Tibial nerve (tissue), 4 donors: ENCODE measurements around the gene FEZF1. TPM values are rescaled to one million over a fixed set of nuclear protein-coding genes. Genes with fewer than 3 reads are reported as not detected.

ENCODE experiments used
- DNase-seq, 2 donors: peaks; one replicate each; pipeline ENCODE4 v3.0.0-alpha.2; 2019; ENCODE audit warnings: low spot score in 2 of 2
- H3K27ac ChIP-seq, 4 donors: fragments of 200-600 bp; sonication (generic) in 3 of 4; one replicate each; pipeline ENCODE4 v1.5.1; 2017 to 2019; ENCODE audit warnings: mild to moderate bottlenecking in 1 of 4
- H3K27me3 ChIP-seq, 2 donors: fragments of 200-600 bp; sonication (generic) in 1 of 2; one replicate each; pipeline versions ENCODE4 v1.5.1 to v1.6.0; 2017 to 2019
- H3K36me3 ChIP-seq, 3 donors: fragments of 200-600 bp; sonication (generic); one replicate each; pipeline ENCODE4 v1.5.1; 2018 to 2019
- H3K4me1 ChIP-seq, 4 donors: fragments of 200-600 bp; sonication (generic) in 3 of 4; one replicate each; pipeline ENCODE4 v1.5.1; 2017 to 2019
- H3K4me3 ChIP-seq, 4 donors: fragments of 200-600 bp; sonication (generic) in 3 of 4; one replicate each; pipeline ENCODE4 v1.5.1; 2017 to 2019; ENCODE audit warnings: mild to moderate bottlenecking in 1 of 4, moderate library complexity in 1 of 4
- H3K9me3 ChIP-seq, 4 donors: fragments of 200-600 bp; sonication (generic) in 3 of 4; one replicate each; pipeline ENCODE4 v1.5.1; 2017 to 2019
- CTCF ChIP-seq, 5 experiments: fragments of 200-600 bp in 3 of 5; fragments of 450-650 bp in 2 of 5; sonication (generic) in 3 of 5; IDR thresholded peaks; one replicate each; pipeline ENCODE4 v1.5.1; 2016 to 2019; ENCODE audit warnings: antibody characterized with exemption in 5 of 5, mild to moderate bottlenecking in 3 of 5, moderate library complexity in 2 of 5
- EP300 ChIP-seq, 2 donors: sonication (generic); formaldehyde crosslinking; IDR thresholded peaks; one replicate each; pipeline ENCODE4 v1.6.1; 2017; ENCODE audit warnings: antibody characterized with exemption in 2 of 2, mild to moderate bottlenecking in 1 of 2
- POLR2A ChIP-seq, 2 donors: fragments of 450-650 bp; IDR thresholded peaks; one replicate each; pipeline ENCODE4 v1.6.1; 2017; ENCODE audit warnings: antibody characterized with exemption in 2 of 2, mild to moderate bottlenecking in 2 of 2, moderate library complexity in 2 of 2
- WGBS, 2 donors: methylation state at CpG; one replicate each; pipeline ENCODE4 v1.1.5; 2018; 5-methylcytosine and 5-hydroxymethylcytosine counted together
- total RNA-seq, 4 donors: library from RNA; depleted of rRNA; stranded (reverse); fragments of >200 nt; gene quantifications; one replicate each; pipeline ENCODE4 v1.1.0, GENCODE V29; 2016

Gene FEZF1
- total RNA-seq, 4 donors from 2014 or later, result 0.22 TPM; not detected in 3

GRCh38 chr7:122340427-122340826 lies 35.9 kb upstream of the FEZF1 start:
- no peak for TF ChIP-seq CTCF (IDR thresholded peaks at IDR 0.05)
- TF ChIP-seq EP300 (IDR thresholded peaks at IDR 0.05), result no peak
- TF ChIP-seq POLR2A (IDR thresholded peaks at IDR 0.05), result no peak
- H3K36me3 ChIP-seq, result no peaks in the 10 kb centered on the region
- WGBS, 2 donors, result 97 to 100% methylated on average over 1 of the region's 1 CpG
- no peak for DNase-seq
- H3K27me3 ChIP-seq, result no peaks in the 10 kb centered on the region
- no peak overlapping the region for H3K27ac ChIP-seq
- no peak overlapping the region for H3K4me3 ChIP-seq
- H3K4me1 ChIP-seq, result no peaks in the 10 kb centered on the region
- H3K9me3 ChIP-seq, result no peaks in the 10 kb centered on the region

GRCh38 chr7:122339145-122339904 lies 34.8 kb upstream of the FEZF1 start:
- no peak overlapping the region for H3K4me3 ChIP-seq
- H3K9me3 ChIP-seq, result no peaks in the 10 kb centered on the region
- no peaks in the 10 kb centered on the region for H3K36me3 ChIP-seq
- 71 to 80% methylated on average over 6 of the region's 6 CpGs for whole genome bisulfite sequencing, 2 donors
- TF ChIP-seq CTCF (IDR thresholded peaks at IDR 0.05) (no peak), POLR2A (IDR thresholded peaks at IDR 0.05) (no peak), EP300 (IDR thresholded peaks at IDR 0.05) (no peak)
- no peaks in the 10 kb centered on the region for H3K27me3 ChIP-seq
- DNase-seq, result no peak
- no peak overlapping the region for H3K27ac ChIP-seq
- H3K4me1 ChIP-seq, result no peaks in the 10 kb centered on the region

- DNase-seq, result no peak
- no peak overlapping the region for H3K4me3 ChIP-seq
- TF ChIP-seq EP300 (IDR thresholded peaks at IDR 0.05) (no peak), POLR2A (IDR thresholded peaks at IDR 0.05) (no peak), CTCF (IDR thresholded peaks at IDR 0.05) (no peak)
- H3K27ac ChIP-seq, result no peak overlapping the region
- H3K36me3 ChIP-seq, result no peaks in the 10 kb centered on the region
- no peaks in the 10 kb centered on the region for H3K4me1 ChIP-seq
- no peaks in the 10 kb centered on the region for H3K9me3 ChIP-seq
- 47 to 53% methylated on average over 2 of the region's 2 CpGs for WGBS, 2 donors
- no peaks in the 10 kb centered on the region for H3K27me3 ChIP-seq
Observed at GRCh38 chr7:122337011-122337410, 32.5 kb upstream of the FEZF1 start.

GRCh38 chr7:122329145-122329802 lies 24.7 kb upstream of the FEZF1 start:
- Histone ChIP-seq H3K36me3 (no peaks in the 10 kb centered on the region), H3K4me1 (no peaks in the 10 kb centered on the region), H3K9me3 (no peaks in the 10 kb centered on the region), H3K4me3 (no peak overlapping the region), H3K27ac (no peak overlapping the region), H3K27me3 (no peaks in the 10 kb centered on the region)
- 40 to 45% methylated on average over 8 of the region's 8 CpGs for WGBS, 2 donors
- TF ChIP-seq EP300 (IDR thresholded peaks at IDR 0.05) (no peak), CTCF (IDR thresholded peaks at IDR 0.05) (no peak), POLR2A (IDR thresholded peaks at IDR 0.05) (no peak)
- DNase-seq, result no peak

GRCh38 chr7:122327969-122328368 lies 23.4 kb upstream of the FEZF1 start:
- no peak overlapping the region for H3K27ac ChIP-seq
- H3K36me3 ChIP-seq, result no peaks in the 10 kb centered on the region
- DNase-seq, result no peak
- no peaks in the 10 kb centered on the region for H3K27me3 ChIP-seq
- H3K4me1 ChIP-seq, result no peaks in the 10 kb centered on the region
- WGBS, 2 donors, result 65 to 74% methylated on average over 3 of the region's 3 CpGs
- H3K9me3 ChIP-seq, result no peaks in the 10 kb centered on the region
- H3K4me3 ChIP-seq, result no peak overlapping the region
- no peak for TF ChIP-seq CTCF (IDR thresholded peaks at IDR 0.05)
- no peak for TF ChIP-seq POLR2A (IDR thresholded peaks at IDR 0.05)
- no peak for TF ChIP-seq EP300 (IDR thresholded peaks at IDR 0.05)
